ENCODE data around the gene DSTYK.
"Not testable (repeated sequence)": the region's sequence is repeated elsewhere in the genome, so short reads cannot be mapped to it uniquely, and the experiment has no call there.

DSTYK gene

DNA sequence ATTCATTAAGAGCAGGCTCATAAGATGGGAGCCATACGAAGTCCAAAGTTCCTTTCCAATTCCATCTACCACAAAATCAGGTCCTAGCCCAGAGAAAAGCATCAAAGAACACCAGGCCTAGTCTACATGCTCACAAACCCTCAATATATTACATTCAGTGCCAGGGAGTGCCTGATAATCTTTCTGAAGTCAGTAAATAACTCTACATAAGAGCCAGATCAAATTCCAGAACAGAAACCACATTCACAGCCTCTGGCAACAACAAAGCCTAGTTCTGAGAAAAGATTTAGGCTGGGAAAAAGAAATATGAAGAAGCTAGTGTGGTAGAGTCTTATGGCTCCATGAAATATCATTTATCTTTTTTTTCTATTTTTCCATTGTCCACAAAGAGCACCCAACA lies 49.2 kb downstream of the DSTYK start:
- POLR2A ChIA-PET (ENCODE audit: low non-redundant PET), result no interaction called here
- DNase-seq (ENCODE audit: low spot score), result no peak
- TF ChIP-seq, protein P1, sequence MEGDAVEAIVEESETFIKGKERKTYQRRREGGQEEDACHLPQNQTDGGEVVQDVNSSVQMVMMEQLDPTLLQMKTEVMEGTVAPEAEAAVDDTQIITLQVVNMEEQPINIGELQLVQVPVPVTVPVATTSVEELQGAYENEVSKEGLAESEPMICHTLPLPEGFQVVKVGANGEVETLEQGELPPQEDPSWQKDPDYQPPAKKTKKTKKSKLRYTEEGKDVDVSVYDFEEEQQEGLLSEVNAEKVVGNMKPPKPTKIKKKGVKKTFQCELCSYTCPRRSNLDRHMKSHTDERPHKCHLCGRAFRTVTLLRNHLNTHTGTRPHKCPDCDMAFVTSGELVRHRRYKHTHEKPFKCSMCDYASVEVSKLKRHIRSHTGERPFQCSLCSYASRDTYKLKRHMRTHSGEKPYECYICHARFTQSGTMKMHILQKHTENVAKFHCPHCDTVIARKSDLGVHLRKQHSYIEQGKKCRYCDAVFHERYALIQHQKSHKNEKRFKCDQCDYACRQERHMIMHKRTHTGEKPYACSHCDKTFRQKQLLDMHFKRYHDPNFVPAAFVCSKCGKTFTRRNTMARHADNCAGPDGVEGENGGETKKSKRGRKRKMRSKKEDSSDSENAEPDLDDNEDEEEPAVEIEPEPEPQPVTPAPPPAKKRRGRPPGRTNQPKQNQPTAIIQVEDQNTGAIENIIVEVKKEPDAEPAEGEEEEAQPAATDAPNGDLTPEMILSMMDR (conservative IDR thresholded peaks at IDR 0.05; ENCODE audit: low read depth), result no peak
- H3K27ac ChIP-seq, result no peak overlapping the region
- CTCF ChIA-PET, result no interaction called here

GRCh38 chr1:205161076-205161475 lies 50.4 kb downstream of the DSTYK start:
- ChIA-PET CTCF (interaction anchor here (0.6 to 1.5 kb wide), 3 partner anchors 17 to 95 kb away, joined by 3 to 9 read pairs (median 4); no protein-coding TSS in a partner anchor), POLR2A (ENCODE audit: low non-redundant PET) (no interaction called here)
- no peak for DNase-seq (ENCODE audit: low spot score)
- H3K27ac ChIP-seq, result no peak overlapping the region
- TF ChIP-seq, protein P1 (conservative IDR thresholded peaks at IDR 0.05; ENCODE audit: low read depth), result no peak

DNA sequence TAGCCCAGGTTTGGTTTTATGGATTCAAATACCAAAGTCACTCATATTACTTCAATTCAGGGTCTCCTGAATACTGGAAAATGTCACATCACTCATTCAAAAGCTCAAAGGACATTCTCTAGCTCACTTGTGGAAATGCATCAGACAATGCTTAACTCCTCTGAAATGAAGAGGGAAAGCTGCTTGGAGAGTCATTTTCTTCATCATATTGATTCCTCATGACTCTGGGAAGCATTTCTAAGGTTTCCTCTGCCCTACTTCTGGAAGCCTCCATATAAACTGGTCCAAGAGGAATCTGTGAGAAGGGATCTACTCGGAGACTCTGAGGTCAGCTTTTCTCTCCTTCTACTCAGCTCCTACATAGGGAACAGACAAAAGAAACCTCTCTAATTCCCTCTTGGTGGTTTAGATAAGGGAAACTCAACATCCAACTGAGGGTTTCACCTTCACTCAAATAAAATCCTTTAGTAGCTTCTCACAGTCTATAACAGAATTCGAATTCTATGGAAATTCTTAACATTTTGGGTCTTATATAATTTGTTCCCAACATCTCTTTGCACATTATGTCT lies 53.4 kb downstream of the DSTYK start:
- ChIA-PET CTCF (interaction anchor here (0.6 to 1.5 kb wide), 5 partner anchors 11 to 569 kb away, joined by 3 to 5 read pairs (median 4); no protein-coding TSS in a partner anchor), POLR2A (ENCODE audit: low non-redundant PET) (no interaction called here)
- no peak for DNase-seq (ENCODE audit: low spot score)

GRCh38 chr1:205155665-205156377 lies 55.7 kb downstream of the DSTYK start:
- DNase-seq (ENCODE audit: low spot score); H3K27ac ChIP-seq; POLR2A ChIA-PET (ENCODE audit: low non-redundant PET): not testable (repeated sequence)
- CTCF ChIA-PET, result interaction anchor here (0.6 to 0.9 kb wide), 4 partner anchors 8 to 199 kb away, joined by 5 to 10 read pairs (median 6); no protein-coding TSS in a partner anchor

More for the DNA sequence above, 53.4 kb downstream of the DSTYK start:
- TF ChIP-seq, protein P1 (conservative IDR thresholded peaks at IDR 0.05; ENCODE audit: low read depth), result no peak
- H3K27ac ChIP-seq, result no peak overlapping the region

DNA sequence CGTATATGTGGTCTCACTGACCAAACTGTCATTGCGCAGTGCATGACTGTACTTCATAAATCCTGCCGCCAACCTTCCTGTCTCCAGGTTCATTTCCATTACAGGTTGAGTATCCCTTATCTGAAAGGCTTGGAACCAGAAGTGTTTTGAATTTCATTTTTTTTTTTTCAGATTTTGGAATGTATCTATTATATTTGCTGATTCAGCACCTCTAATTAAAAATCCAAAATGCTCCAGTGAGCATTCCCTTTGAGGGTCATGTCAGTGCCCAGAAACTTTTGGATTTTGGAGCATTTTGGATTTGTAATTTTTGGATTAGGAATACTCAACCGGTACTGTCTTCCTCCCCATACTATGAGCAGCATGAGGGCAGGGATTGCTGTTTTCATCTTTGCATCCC lies 59.0 kb downstream of the DSTYK start:
- POLR2A ChIA-PET (ENCODE audit: low non-redundant PET), result no interaction called here
- H3K27ac ChIP-seq, result no peak overlapping the region
- DNase-seq (ENCODE audit: low spot score), result no peak
- CTCF ChIA-PET, result interaction anchor here (1.2 to 3.4 kb wide), 2 partner anchors 11 to 346 kb away, joined by 5 to 25 read pairs; no protein-coding TSS in a partner anchor
- TF ChIP-seq, protein P1 (conservative IDR thresholded peaks at IDR 0.05; ENCODE audit: low read depth), result no peak

- ChIA-PET CTCF (interaction anchor here (0.9 to 3.4 kb wide), 3 partner anchors 10 to 105 kb away, joined by 3 to 25 read pairs (median 3); no protein-coding TSS in a partner anchor), POLR2A (ENCODE audit: low non-redundant PET) (no interaction called here)
- H3K27ac ChIP-seq, result no peak overlapping the region
- no peak for DNase-seq (ENCODE audit: low spot score)
- TF ChIP-seq, protein P1 (conservative IDR thresholded peaks at IDR 0.05; ENCODE audit: low read depth), result no peak
These were observed 60.7 kb downstream of the DSTYK start for GRCh38 chr1:205150651-205151428.
